ENCODE data around the gene PDLIM7.

DNA sequence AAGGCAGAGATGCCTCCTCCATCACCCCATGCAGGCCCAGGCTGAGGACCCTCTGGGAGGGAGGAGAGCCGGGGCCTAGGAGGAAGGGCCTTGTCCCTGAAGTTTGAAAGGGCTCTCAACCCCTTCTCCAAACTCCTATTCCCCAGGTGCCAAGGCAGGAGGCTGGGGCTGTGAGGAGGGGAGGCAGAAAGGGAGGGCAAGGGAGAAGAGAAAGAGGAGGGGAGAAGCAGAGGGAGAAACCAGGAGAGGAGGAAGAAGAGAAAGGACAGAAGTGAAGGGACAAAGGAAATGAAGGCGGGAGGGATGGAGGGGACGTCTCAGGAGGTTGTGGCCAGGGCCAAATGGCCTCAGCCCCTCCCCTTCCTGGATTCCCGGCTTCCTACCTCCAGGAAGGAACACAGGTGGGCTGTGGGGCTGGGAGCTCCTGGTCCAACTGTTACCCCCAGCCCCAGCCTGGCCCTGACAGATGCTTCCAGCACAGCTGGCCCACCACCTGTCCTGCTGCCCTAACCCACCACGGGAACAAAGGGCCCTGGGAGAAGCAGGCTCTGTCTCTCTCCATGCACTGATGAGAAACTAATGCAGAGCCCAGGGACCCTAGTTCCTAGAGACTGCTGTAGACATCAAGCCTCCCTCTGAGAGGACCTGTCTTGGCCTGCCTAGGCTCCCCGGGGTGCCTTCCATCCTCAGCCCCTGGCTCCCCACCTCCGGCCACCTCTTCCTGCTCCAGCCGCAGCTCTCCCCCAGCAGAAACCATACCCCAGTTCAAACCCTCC lies 27.5 kb downstream of the PDLIM7 start:
- TF ChIP-seq BHLHE40 (IDR thresholded peaks at IDR 0.05; ENCODE audit: borderline replicate concordance) (no peak), TARDBP (IDR thresholded peaks at IDR 0.05) (no peak), FOXM1 (IDR thresholded peaks at IDR 0.05; ENCODE audit: borderline replicate concordance) (no peak), ARNT (IDR thresholded peaks at IDR 0.05) (no peak), ELF4 (IDR thresholded peaks at IDR 0.05) (no peak), SP1 (IDR thresholded peaks at IDR 0.05) (no peak)

Data from HEK293T (cell line).